BLaER1 (cell line): ENCODE data around the gene HELZ2.
"Not testable (repeated sequence)": the region's sequence is repeated elsewhere in the genome, so short reads cannot be mapped to it uniquely, and the experiment has no call there.

Source experiments
- H3K27ac ChIP-seq: shearing (Covaris generic); formaldehyde crosslinking; 2 replicates; pipeline ENCODE4 v1.8.1; 2022
- H3K27me3 ChIP-seq: shearing (Covaris generic); formaldehyde crosslinking; 2 replicates; pipeline ENCODE4 v1.8.1; 2022
- H3K36me3 ChIP-seq: shearing (Covaris generic); formaldehyde crosslinking; 2 replicates; pipeline ENCODE4 v1.8.1; 2022
- H3K4me1 ChIP-seq: shearing (Covaris generic); formaldehyde crosslinking; 2 replicates; pipeline ENCODE4 v1.8.1; 2022
- H3K4me2 ChIP-seq: shearing (Covaris generic); formaldehyde crosslinking; 2 replicates; pipeline ENCODE4 v1.8.1; 2022
- H3K4me3 ChIP-seq: shearing (Covaris generic); formaldehyde crosslinking; 2 replicates; pipeline ENCODE4 v1.8.1; 2022
- H3K9ac ChIP-seq: shearing (Covaris generic); formaldehyde crosslinking; 2 replicates; pipeline ENCODE4 v1.8.1; 2022
- H3K9me3 ChIP-seq: shearing (Covaris generic); formaldehyde crosslinking; 2 replicates; pipeline ENCODE4 v1.8.1; 2022
- H4K20me1 ChIP-seq: shearing (Covaris generic); formaldehyde crosslinking; 2 replicates; pipeline ENCODE4 v1.8.1; 2022
- Cebpa-rat ChIP-seq: shearing (Covaris generic); IDR thresholded peaks from 2 replicates; pipeline ENCODE4 v1.8.1; 2022

Gene HELZ2

DNA sequence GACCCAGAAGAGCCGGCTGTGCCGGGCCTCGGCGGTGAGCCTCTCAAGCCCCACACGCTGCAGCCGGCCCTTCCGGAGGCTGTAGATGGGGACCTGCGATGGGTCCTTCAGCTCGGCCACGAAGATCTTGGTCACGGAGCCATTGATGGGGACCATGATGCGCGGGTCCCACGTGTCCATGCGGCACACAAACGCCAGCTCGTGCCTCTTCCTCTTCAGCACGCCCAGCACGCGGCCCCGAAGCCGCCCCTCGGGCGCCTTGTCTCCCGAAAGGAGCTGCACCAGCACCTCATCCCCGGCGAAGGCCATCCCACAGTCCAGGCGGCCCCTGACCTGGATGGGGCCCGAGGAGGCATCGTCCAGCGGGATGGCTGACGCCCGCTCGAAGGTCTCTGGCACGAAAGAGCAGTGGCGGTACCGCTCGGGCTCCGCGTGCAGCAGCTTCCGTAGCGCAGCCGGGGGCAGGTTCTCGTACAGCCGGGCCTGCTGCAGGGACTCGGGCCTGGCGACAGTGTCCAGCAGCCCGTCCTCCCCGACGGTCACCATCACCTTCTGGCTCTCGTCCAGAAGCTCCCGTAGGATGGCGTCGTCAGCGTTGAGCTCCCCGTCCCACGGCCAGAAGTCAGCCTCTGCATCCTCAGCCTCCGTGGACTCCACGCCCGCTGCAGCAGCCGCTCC is 8.9 kb downstream of the HELZ2 start:
- Histone ChIP-seq H3K36me3 (no peaks in the 10 kb centered on the region), H3K4me1 (peaks cover 76% of the 10 kb centered on the region), H3K27me3 (peaks cover 91% of the 10 kb centered on the region), H3K4me2 (no peak overlapping the region), H3K9ac (no peak overlapping the region), H3K27ac (no peak overlapping the region), H4K20me1 (peaks cover 100% of the 10 kb centered on the region), H3K4me3 (no peak overlapping the region), H3K9me3 (no peaks in the 10 kb centered on the region)
- no peak for TF ChIP-seq Cebpa-rat

DNA sequence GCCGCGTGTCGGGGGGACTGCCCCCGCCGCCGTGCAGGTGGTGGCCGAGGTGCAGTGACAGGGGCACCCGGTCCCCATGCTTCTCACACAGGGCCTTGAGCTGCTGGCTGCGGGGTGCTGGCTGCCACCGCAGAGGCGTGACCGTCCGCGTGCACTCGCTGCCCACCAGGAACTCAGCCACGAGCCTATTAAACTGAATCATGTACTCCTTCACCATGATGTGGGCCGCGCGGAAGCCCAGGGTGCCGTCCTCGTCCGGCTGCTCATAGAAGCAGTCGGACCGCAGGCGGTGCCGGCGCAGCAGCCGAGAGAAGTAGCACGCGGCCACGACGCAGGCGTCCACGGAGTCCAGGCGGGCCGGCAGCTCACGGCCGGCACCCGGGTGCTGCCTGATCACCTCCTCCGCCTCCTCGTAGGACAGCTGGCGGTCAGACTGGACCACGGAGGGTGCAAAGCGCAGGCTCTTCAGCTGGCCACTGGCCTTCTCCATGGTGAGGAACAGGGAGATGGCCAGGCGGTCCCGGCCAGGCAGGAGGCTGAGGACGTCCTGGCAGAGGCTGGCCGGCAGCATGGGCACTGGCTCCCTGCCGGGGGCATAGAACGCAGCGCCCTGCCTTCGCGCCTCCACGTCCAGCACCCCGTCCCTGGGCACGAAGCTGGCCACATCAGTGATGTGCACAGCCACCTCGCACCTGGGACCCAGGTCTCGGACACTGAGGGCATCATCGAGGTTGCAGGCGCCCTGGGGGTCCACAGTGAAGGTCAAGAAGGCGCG is 9.8 kb downstream of the HELZ2 start:
- Histone ChIP-seq H3K4me1 (peaks cover 67% of the 10 kb centered on the region), H3K9me3 (no peaks in the 10 kb centered on the region), H4K20me1 (peaks cover 92% of the 10 kb centered on the region), H3K4me2 (peak overlapping the region; percentile 100; the same call in 1 of the 2 replicates), H3K4me3 (no peak overlapping the region), H3K27ac (no peak overlapping the region), H3K36me3 (no peaks in the 10 kb centered on the region), H3K9ac (no peak overlapping the region), H3K27me3 (peaks cover 81% of the 10 kb centered on the region)
- TF ChIP-seq Cebpa-rat: no peak

DNA sequence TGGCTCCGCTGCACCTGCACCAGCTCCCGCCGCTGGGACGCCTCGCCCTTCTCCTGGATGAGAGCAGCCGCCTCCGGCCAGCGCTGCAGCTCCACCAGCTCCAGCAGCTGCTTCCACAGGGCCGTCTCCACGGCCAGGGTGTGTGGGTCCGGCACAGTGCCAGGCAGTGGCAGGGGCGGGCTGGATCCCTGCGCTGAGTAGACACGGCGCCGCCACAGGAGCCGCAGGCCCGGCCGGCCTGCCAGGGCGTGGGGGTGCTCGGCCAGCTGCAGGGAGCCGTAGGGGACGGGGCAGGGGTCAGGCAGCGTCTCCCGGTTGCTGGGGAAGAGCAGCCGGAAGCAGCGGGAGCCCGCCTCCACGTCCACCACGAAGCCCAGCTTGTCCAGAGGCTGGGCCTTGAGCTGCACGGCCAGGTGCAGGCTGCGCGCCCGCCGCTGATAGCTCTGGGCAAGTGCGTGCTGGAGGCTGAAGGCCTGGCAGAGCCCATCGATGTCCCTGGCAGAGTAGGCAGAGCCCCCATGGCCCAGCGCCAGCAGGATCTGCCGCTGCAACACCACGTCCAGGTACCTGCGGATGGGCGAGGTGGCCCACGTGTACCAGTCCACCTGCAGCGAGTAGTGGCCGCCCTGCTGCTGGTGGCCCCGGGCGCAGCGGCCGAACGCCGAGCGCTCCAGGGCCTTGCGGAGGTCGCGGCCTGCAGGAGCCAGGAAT is 10.7 kb downstream of the HELZ2 start:
- Histone ChIP-seq H3K36me3 (no peaks in the 10 kb centered on the region), H3K4me1 (peaks cover 59% of the 10 kb centered on the region), H3K4me2 (peak overlapping the region; percentile 100), H3K4me3 (peak overlapping the region; percentile 61; the same call in 1 of the 2 replicates), H3K9ac (no peak overlapping the region), H4K20me1 (peaks cover 83% of the 10 kb centered on the region), H3K9me3 (no peaks in the 10 kb centered on the region), H3K27ac (no peak overlapping the region), H3K27me3 (peaks cover 73% of the 10 kb centered on the region)
- TF ChIP-seq Cebpa-rat: no peak

DNA sequence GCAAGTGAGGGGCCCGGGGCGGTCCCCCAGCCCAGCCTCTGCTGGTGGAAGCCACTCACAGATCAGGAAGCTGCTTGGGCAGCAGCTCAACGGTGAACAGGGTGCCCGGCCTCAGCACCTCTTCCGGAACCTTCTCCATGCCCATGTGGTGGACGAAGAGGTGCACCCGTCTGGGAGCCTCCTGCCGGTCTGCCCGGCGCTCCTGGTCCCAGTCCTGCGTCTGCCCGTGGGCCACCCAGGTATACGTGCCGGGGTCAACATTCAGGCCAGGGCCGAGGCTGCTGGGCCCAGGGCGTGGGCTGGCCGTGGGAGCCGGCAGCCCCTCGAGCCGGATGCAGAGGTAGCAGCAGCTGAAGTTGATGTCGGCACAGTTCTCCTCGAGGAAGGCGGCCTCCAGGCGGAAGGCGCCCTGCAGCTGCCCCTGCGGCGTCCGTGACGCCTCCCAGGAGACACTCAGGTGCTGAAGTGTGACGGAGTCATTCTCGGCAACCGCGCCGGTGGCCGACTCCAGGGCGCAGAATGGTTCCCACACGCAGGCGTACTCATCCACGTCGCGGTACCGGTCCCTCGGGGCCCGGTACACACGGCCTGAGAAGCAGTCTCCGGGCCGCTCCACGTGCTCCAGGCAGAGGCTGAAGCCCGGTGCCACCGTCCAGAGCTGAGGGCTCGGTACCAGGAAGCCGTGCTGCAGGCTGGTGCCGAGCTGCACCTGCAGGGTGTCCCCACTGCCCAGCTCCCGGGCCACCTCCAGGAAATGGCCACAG is 11.4 kb downstream of the HELZ2 start:
- peaks cover 67% of the 10 kb centered on the region for H3K27me3 ChIP-seq
- peaks cover 79% of the 10 kb centered on the region for H4K20me1 ChIP-seq
- H3K4me2 ChIP-seq: peak overlapping the region; percentile 100
- H3K4me3 ChIP-seq: peak overlapping the region; percentile 61
- H3K4me1 ChIP-seq: peaks cover 51% of the 10 kb centered on the region
- H3K9ac ChIP-seq: 0 out of 2 replicates have a peak overlapping the region, but pooled peaks have one; percentile 38
- H3K36me3 ChIP-seq: no peaks in the 10 kb centered on the region
- H3K9me3 ChIP-seq: no peaks in the 10 kb centered on the region
- H3K27ac ChIP-seq: peak overlapping the region; percentile 49; the same call in 1 of the 2 replicates
- TF ChIP-seq Cebpa-rat: no peak

DNA sequence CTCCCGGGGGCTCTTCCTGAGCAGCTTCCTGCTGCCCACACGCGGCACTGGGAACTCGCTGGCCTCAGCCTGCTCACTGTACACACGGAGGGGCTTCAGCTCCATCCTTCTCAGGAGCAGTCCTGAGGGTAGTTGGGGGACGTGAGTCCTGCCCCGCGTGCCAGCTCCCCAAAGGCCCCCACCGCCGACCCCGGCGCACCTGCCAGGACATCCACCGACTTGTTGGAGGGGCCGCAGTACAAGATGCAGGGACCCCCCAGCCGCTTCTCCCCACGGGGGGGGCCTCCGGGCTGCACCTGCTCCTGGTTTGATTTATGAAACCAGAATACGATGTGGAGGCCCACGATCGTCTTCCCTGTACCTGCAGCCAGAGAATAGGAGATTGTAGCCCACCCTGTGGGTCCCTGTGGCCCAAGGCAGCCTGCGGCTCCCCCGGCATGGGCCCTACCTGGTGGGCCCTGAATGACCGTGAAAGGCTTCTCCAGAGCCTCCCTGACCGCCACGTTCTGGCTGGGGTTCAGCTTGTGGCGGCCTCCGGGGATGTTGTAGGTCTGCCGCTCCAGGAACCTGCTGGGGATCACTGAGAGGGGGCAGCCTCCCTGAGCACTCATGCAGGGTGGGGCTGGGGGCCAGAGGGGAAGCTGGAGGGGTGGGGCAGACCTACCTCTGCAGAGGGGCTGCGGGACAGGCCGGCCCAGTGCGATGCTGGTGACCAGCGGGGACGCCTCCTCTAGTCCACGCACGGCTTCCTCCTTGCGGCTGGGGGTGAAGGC is 12.2 kb downstream of the HELZ2 start:
- H3K9me3 ChIP-seq: no peaks in the 10 kb centered on the region
- H3K4me2 ChIP-seq: peak overlapping the region; percentile 100
- H3K36me3 ChIP-seq: no peaks in the 10 kb centered on the region
- peaks cover 43% of the 10 kb centered on the region for H3K4me1 ChIP-seq
- 0 out of 2 replicates have a peak overlapping the region, but pooled peaks have one; percentile 49 for H3K27ac ChIP-seq
- no peak overlapping the region for H3K9ac ChIP-seq
- TF ChIP-seq Cebpa-rat: no peak
- peaks cover 66% of the 10 kb centered on the region for H3K27me3 ChIP-seq
- peaks cover 79% of the 10 kb centered on the region for H4K20me1 ChIP-seq
- H3K4me3 ChIP-seq: peak overlapping the region; percentile 61

DNA sequence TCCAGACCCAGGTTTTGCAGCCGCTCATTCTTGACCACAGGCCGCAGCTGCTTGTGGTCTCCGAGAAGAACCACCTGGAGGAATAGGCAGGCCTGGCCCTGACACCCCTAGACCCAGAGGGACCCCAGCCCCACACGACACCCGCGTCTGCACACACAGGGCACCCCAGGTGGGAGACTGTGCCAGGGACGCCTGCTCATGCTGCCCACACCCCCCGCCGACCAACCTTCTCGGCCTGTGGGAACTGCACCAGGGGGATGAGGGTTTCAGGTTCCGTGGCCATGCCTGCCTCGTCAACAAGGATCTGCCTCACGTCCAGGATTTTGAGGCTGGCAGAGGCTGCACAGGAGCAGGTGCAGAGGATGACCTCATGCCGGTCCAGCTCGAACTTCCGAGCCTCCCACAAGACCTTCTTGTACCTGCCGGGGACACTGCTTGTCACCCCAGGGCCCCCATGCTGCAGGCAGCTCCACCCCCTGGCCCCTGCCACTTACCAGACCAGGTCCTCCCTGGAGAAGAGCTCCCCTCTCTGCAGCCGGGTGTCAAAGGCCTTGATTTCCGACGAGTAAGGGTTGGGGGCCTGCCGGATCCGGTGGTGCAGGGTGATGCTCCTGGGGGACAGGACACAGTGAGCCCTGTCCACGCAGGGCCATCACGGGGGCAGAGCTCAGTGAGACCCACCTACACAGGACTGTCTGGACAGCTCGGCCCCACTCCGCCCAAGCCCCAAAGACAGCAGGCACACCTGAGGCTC is 13.0 kb downstream of the HELZ2 start:
- no peak overlapping the region for H3K9ac ChIP-seq
- H3K36me3 ChIP-seq: no peaks in the 10 kb centered on the region
- peak overlapping the region; percentile 100 for H3K4me2 ChIP-seq
- peaks cover 44% of the 10 kb centered on the region for H3K4me1 ChIP-seq
- H3K9me3 ChIP-seq: no peaks in the 10 kb centered on the region
- H3K27ac ChIP-seq: no peak overlapping the region
- H3K27me3 ChIP-seq: peaks cover 66% of the 10 kb centered on the region
- TF ChIP-seq Cebpa-rat: no peak
- H3K4me3 ChIP-seq: no peak overlapping the region
- H4K20me1 ChIP-seq: peaks cover 79% of the 10 kb centered on the region

DNA sequence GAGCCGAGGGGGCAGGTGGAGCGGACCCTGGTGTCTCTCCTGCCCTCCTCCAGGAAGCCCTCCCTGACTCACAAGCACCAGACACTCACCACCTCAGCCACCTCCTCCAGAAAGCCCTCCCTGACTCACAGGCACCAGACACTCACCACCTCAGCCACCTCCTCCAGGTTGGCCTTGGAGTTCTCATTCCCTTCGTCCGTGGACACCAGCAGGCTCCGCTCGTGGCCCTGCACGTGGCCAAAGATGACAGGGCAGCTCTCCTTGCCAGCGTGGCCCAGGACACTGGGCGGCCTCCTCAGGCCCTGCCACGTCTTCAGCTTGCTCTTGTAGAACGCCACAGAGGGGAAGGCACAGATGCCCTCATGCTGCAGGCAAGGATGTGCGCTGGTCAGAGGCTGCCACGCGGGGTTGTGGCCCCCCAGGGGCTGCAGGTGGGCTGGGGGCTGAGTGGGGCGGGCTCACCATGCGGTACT is 13.7 kb downstream of the HELZ2 start:
- H3K9me3 ChIP-seq: no peaks in the 10 kb centered on the region
- H3K27ac ChIP-seq: no peak overlapping the region
- H4K20me1 ChIP-seq: peaks cover 79% of the 10 kb centered on the region
- no peak overlapping the region for H3K4me3 ChIP-seq
- peaks cover 51% of the 10 kb centered on the region for H3K4me1 ChIP-seq
- H3K27me3 ChIP-seq: peaks cover 66% of the 10 kb centered on the region
- H3K9ac ChIP-seq: no peak overlapping the region
- no peak overlapping the region for H3K4me2 ChIP-seq
- TF ChIP-seq Cebpa-rat: no peak
- no peaks in the 10 kb centered on the region for H3K36me3 ChIP-seq

DNA sequence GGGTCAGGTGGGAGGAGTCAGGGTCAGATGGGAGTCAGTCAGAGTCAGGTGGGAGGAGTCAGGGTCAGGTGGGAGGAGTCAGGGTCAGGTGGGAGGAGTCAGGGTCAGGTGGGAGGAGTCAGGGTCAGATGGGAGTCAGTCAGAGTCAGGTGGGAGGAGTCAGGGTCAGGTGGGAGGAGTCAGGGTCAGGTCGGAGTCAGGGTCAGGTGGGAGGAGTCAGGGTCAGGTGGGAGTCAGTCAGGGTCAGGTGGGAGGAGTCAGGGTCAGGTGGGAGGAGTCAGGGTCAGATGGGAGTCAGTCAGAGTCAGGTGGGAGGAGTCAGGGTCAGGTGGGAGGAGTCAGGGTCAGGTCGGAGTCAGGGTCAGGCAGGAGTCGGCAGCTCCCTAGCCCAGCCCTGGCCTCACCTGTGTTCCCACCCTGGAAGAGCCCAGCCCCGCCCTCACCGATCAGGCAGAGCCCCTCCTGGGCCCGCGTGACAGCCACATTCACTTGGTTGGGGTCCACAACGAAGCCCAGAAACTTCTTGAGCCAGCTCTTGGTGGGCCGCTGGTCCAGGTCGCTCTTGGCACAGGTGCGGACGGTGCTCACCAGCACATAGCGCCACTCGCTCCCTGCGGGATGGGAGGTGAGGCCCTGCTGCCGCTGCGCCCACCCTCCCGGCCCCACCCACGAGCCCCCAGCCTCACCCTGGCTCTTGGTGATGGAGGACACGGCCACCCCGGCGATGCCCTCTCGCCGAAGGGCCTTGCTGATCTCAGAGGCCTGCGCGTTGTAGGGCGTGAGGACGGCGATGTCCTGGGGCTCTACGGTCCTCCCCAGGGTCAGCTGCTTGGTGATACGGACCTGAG is 14.3 kb downstream of the HELZ2 start:
- H3K4me2 ChIP-seq, H3K27ac ChIP-seq, H3K36me3 ChIP-seq, H3K4me3 ChIP-seq, H3K9ac ChIP-seq, H3K9me3 ChIP-seq: not testable (repeated sequence)
- H3K4me1 ChIP-seq: peaks cover 58% of the 10 kb centered on the region
- peaks cover 66% of the 10 kb centered on the region for H3K27me3 ChIP-seq
- H4K20me1 ChIP-seq: peaks cover 79% of the 10 kb centered on the region
